ENCODE data around the gene TRANK1.

GRCh38 chr3:36941162-36941561 is 3.7 kb downstream of the TRANK1 start:
- TF ChIP-seq CTCF (IDR thresholded peaks at IDR 0.05) (no peak), POLR2A (IDR thresholded peaks at IDR 0.05) (no peak)

Data from heart left ventricle (tissue), 13 donors.